SK-N-SH (cell line): ENCODE results near the gene SH2D3C. TPM values are rescaled to one million over a fixed set of nuclear protein-coding genes. Genes with fewer than 3 reads are reported as not detected.

Experiments
- CTCF ChIA-PET: fragments of 300-600, 350-600 bp; formaldehyde crosslinking; extraction: SDS; loops from one replicate; lab custom pipeline; 2021; lab: Yijun Ruan, JAX
- POLR2A ChIA-PET: fragments of 350-600 bp; sonication (Branson Sonifier 250); formaldehyde crosslinking; extraction: SDS; loops from one replicate; lab custom pipeline; 2020; ENCODE audit warnings: antibody characterized with exemption, inconsistent platforms; lab: Yijun Ruan, JAX
- DNase-seq: peaks from one replicate; pipeline ENCODE4 v3.0.0; 2012
- H2AFZ ChIP-seq: fragments of 200-600 bp; sonication (generic); 2 replicates; pipeline ENCODE4 v1.8.1; 2016; ENCODE audit warnings: antibody characterized with exemption, mild to moderate bottlenecking, low read depth
- H3F3A ChIP-seq: fragments of 200-600 bp; sonication (generic); replicated peaks from 2 replicates; pipeline ENCODE3; 2016; ENCODE audit warnings: antibody characterized with exemption, mild to moderate bottlenecking; ENCODE audit not compliant: insufficient read depth
- H3K27ac ChIP-seq, 2 experiments: fragments of 200-500 bp in 1 of 2; fragments of 200-600 bp in 1 of 2; sonication (Bioruptor generic) in 1 of 2; sonication (generic), shearing (Covaris generic) in 1 of 2; 2 replicates each; pipeline versions ENCODE4 v1.5.1 to v1.6.1; 2014 to 2016; ENCODE audit warnings: low read depth in 2 of 2, inconsistent platforms in 1 of 2, low read length in 1 of 2, mild to moderate bottlenecking in 1 of 2, mixed read lengths in 1 of 2
- H3K27me3 ChIP-seq: fragments of 200-600 bp; sonication (generic), shearing (Covaris generic); 2 replicates; pipeline ENCODE4 v1.6.1; 2016; ENCODE audit warnings: mixed run types; ENCODE audit not compliant: insufficient read depth
- H3K36me3 ChIP-seq, 2 experiments: fragments of 200-500 bp in 1 of 2; fragments of 200-600 bp in 1 of 2; sonication (Bioruptor generic) in 1 of 2; sonication (generic) in 1 of 2; replicated peaks in 1 of 2; 2 replicates each; pipeline versions ENCODE3 to v1.5.1; 2014 to 2016; ENCODE audit warnings: low read length in 1 of 2, mild to moderate bottlenecking in 1 of 2; ENCODE audit not compliant: insufficient read depth in 2 of 2, control insufficient read depth in 1 of 2
- H3K4me1 ChIP-seq, 2 experiments: fragments of 200-500 bp in 1 of 2; fragments of 200-600 bp in 1 of 2; sonication (Bioruptor generic) in 1 of 2; sonication (generic), shearing (Covaris generic) in 1 of 2; 2 replicates each; pipeline versions ENCODE4 v1.5.1 to v1.6.1; 2014 to 2016; ENCODE audit warnings: low read depth in 1 of 2, low read length in 1 of 2, mixed run types in 1 of 2; ENCODE audit not compliant: insufficient read depth in 2 of 2, control insufficient read depth in 1 of 2
- H3K4me2 ChIP-seq: fragments of 200-600 bp; sonication (generic), shearing (Covaris generic); 2 replicates; pipeline ENCODE4 v1.6.1; 2017; ENCODE audit warnings: mixed run types
- H3K4me3 ChIP-seq, 2 experiments: fragments of 200-500 bp in 1 of 2; fragments of 200-600 bp in 1 of 2; sonication (Bioruptor generic) in 1 of 2; sonication (generic), shearing (Covaris generic) in 1 of 2; 2 replicates each; pipeline versions ENCODE4 v1.5.1 to v1.8.1; 2014 to 2016; ENCODE audit warnings: low read depth in 2 of 2, inconsistent platforms in 1 of 2, low read length in 1 of 2, mild to moderate bottlenecking in 1 of 2, mixed read lengths in 1 of 2, moderate library complexity in 1 of 2
- H3K79me2 ChIP-seq: fragments of 200-600 bp; sonication (generic); 2 replicates; pipeline ENCODE4 v1.8.1; 2017; ENCODE audit warnings: mild to moderate bottlenecking; ENCODE audit not compliant: insufficient read depth
- H3K9ac ChIP-seq: fragments of 200-600 bp; sonication (generic); 2 replicates; pipeline ENCODE4 v1.6.1; 2017; ENCODE audit warnings: mixed run types
- H3K9me2 ChIP-seq: fragments of 200-600 bp; sonication (generic); 2 replicates; pipeline ENCODE4 v1.6.1; 2017; ENCODE audit warnings: mixed run types
- H3K9me3 ChIP-seq: fragments of 200-600 bp; sonication (generic); 2 replicates; pipeline ENCODE4 v1.6.1; 2017; ENCODE audit warnings: mixed run types, mild to moderate bottlenecking, moderate library complexity
- H4K20me1 ChIP-seq: fragments of 200-600 bp; sonication (generic); 2 replicates; pipeline ENCODE4 v1.6.1; 2017; ENCODE audit warnings: mild to moderate bottlenecking, mixed run types; ENCODE audit not compliant: insufficient read depth
- EP300 ChIP-seq, 2 experiments: IDR thresholded peaks; 2 replicates each; pipeline versions ENCODE4 v1.4.0 to v1.6.1; 2012; ENCODE audit warnings: borderline replicate concordance in 1 of 2, low read depth in 1 of 2, low read length in 1 of 2
- GABPA ChIP-seq: IDR thresholded peaks from 2 replicates; pipeline ENCODE4 v1.4.0; 2012; ENCODE audit warnings: low read depth, mild to moderate bottlenecking
- GATA2 ChIP-seq: sonication (generic); formaldehyde crosslinking; IDR thresholded peaks from 2 replicates; pipeline ENCODE4 v1.5.0; 2020; ENCODE audit warnings: mild to moderate bottlenecking, missing genetic modification reagents
- JUND ChIP-seq: IDR thresholded peaks from 2 replicates; pipeline ENCODE4 v1.4.0; 2012
- MXI1 ChIP-seq: IDR thresholded peaks from 2 replicates; pipeline ENCODE4 v1.6.1; 2012; ENCODE audit warnings: mild to moderate bottlenecking, low read depth, low read length, improper control_type of control experiment
- NFIC ChIP-seq: IDR thresholded peaks from 2 replicates; pipeline ENCODE4 v1.4.0; 2012; ENCODE audit warnings: borderline replicate concordance
- NRF1 ChIP-seq: IDR thresholded peaks from 2 replicates; pipeline ENCODE4 v1.6.1; 2012; ENCODE audit warnings: low read depth, mild to moderate bottlenecking, low read length
- RAD21 ChIP-seq: IDR thresholded peaks from 2 replicates; pipeline ENCODE4 v1.6.1; 2012; ENCODE audit warnings: mild to moderate bottlenecking, low read length
- RCOR1 ChIP-seq: fragments of 150-350 bp; IDR thresholded peaks from 2 replicates; pipeline ENCODE4 v1.6.1; 2017; ENCODE audit warnings: antibody characterized with exemption, low read length
- SMC3 ChIP-seq: IDR thresholded peaks from 2 replicates; pipeline ENCODE4 v1.6.1; 2012; ENCODE audit warnings: low read depth, low read length, improper control_type of control experiment
- TEAD4 ChIP-seq: IDR thresholded peaks from 2 replicates; pipeline ENCODE4 v1.4.0; 2012; ENCODE audit warnings: mild to moderate bottlenecking, borderline replicate concordance; ENCODE audit not compliant: insufficient read depth
- USF2 ChIP-seq: fragments of 150-350 bp; IDR thresholded peaks from 2 replicates; pipeline ENCODE4 v1.6.1; 2017; ENCODE audit warnings: antibody characterized with exemption, low read length, low read depth, borderline replicate concordance
- WGBS: methylation state at CpG from one replicate; pipeline ENCODE4 v1.1.6; 2017; ENCODE audit warnings: low lambda C conversion rate; 5-methylcytosine and 5-hydroxymethylcytosine counted together
- polyA plus RNA-seq, 3 experiments: library from polyadenylated mRNA; depleted of rRNA; stranded (reverse); fragments of >200 nt; gene quantifications; 2 replicates each; pipeline ENCODE4 v1.2.3, GENCODE V29; 2012

Gene SH2D3C
- polyA plus RNA-seq, 1 of the 3 experiments (the other 2 are of a cell fraction): 0.15 TPM

GRCh38 chr9:127723444-127723843, 55.0 kb downstream of the SH2D3C start:
- TF ChIP-seq NFIC (peak; percentile 31; the same call in 1 of the 2 replicates), TEAD4 (no peak), RAD21 (no peak), SMC3 (no peak), NRF1 (no peak)
- H3K4me3 ChIP-seq: no peak overlapping the region
- no peaks in the 10 kb centered on the region for H3K36me3 ChIP-seq
- no peak overlapping the region for H2AFZ ChIP-seq
- POLR2A ChIA-PET: interaction anchor here (0.6 kb wide), 1 partner anchor 144 kb away, joined by 4 read pairs; no protein-coding TSS in a partner anchor
- no peaks in the 10 kb centered on the region for H3K9me2 ChIP-seq
- CTCF ChIA-PET: interaction anchor here (1.1 to 2.4 kb wide), 3 partner anchors 11 to 134 kb away, joined by 3 to 17 read pairs (median 3); partner anchors contain the start of gene TOR2A
- H3F3A ChIP-seq: peaks cover 3% of the 10 kb centered on the region
- no peak overlapping the region for H3K9ac ChIP-seq
- H3K9me3 ChIP-seq: no peaks in the 10 kb centered on the region
- no peaks in the 10 kb centered on the region for H3K27me3 ChIP-seq
- H3K4me2 ChIP-seq: no peak overlapping the region
- WGBS: 81% methylated on average over 5 of the region's 5 CpGs
- no peaks in the 10 kb centered on the region for H4K20me1 ChIP-seq
- H3K27ac ChIP-seq: no peak overlapping the region
- H3K4me1 ChIP-seq: peaks cover 0 to 8% of the 10 kb centered on the region in 2 experiments; a peak in 1 of 4 replicates
- H3K79me2 ChIP-seq: no peaks in the 10 kb centered on the region
- DNase-seq: no peak

- WGBS: 96% methylated on average over 9 of the region's 13 CpGs
- H3K4me3 ChIP-seq: no peak overlapping the region
- no peak overlapping the region for H3K4me2 ChIP-seq
- ChIA-PET CTCF (interaction anchor here (1.1 to 2.4 kb wide), 2 partner anchors 11 to 134 kb away, joined by 3 to 17 read pairs; partner anchors contain the start of gene TOR2A), POLR2A (no interaction called here)
- no peak overlapping the region for H2AFZ ChIP-seq
- H3K9me2 ChIP-seq: no peaks in the 10 kb centered on the region
- no peak overlapping the region for H3K27ac ChIP-seq
- no peaks in the 10 kb centered on the region for H3K9me3 ChIP-seq
- DNase-seq: no peak
- TF ChIP-seq GATA2 (CRISPR knock-in tag): no peak
- no peak for TF ChIP-seq USF2
- TF ChIP-seq SMC3: no peak
- TF ChIP-seq RCOR1: no peak
- no peaks in the 10 kb centered on the region for H3K27me3 ChIP-seq
- no peaks in the 10 kb centered on the region for H3K36me3 ChIP-seq
- H3F3A ChIP-seq: peaks cover 3% of the 10 kb centered on the region
- no peak overlapping the region for H3K9ac ChIP-seq
- H4K20me1 ChIP-seq: no peaks in the 10 kb centered on the region
- peaks cover 0 to 8% of the 10 kb centered on the region in 2 experiments; a peak in 1 of 4 replicates for H3K4me1 ChIP-seq
- H3K79me2 ChIP-seq: no peaks in the 10 kb centered on the region
Observed at GRCh38 chr9:127723013-127723412, 55.5 kb downstream of the SH2D3C start.

GRCh38 chr9:127722055-127722745, 56.3 kb downstream of the SH2D3C start:
- Histone ChIP-seq H3K9me2 (no peaks in the 10 kb centered on the region), H3K4me1 (peaks cover 0 to 8% of the 10 kb centered on the region in 2 experiments; a peak in 1 of 4 replicates), H3F3A (peaks cover 3% of the 10 kb centered on the region), H3K4me2 (no peak overlapping the region), H3K27me3 (no peaks in the 10 kb centered on the region), H3K27ac (no peak overlapping the region), H3K36me3 (no peaks in the 10 kb centered on the region), H3K9me3 (no peaks in the 10 kb centered on the region), H3K9ac (no peak overlapping the region), H4K20me1 (no peaks in the 10 kb centered on the region), H3K4me3 (no peak overlapping the region), H3K79me2 (no peaks in the 10 kb centered on the region), H2AFZ (no peak overlapping the region)
- TF ChIP-seq EP300 (IDR thresholded peaks at IDR 0.05; ENCODE audit: borderline replicate concordance in 1 of 2, low read depth in 1 of 2, low read length in 1 of 2) (no peak), MXI1 (no peak), RCOR1 (no peak), JUND (no peak), GABPA (no peak)
- ChIA-PET CTCF (interaction anchor here (2.4 kb wide), 1 partner anchor 12 kb away, joined by 17 read pairs; the partner anchor contains the start of gene TOR2A), POLR2A (interaction anchor here (1.0 kb wide), 1 partner anchor 12 kb away, joined by 3 read pairs; no protein-coding TSS in a partner anchor)
- DNase-seq: no peak
- WGBS: 89% methylated on average over 10 of the region's 12 CpGs
